HG02973 (cell line): ENCODE results near the gene SQOR.

ENCODE experiments used
- ATAC-seq: cut with Tn5 transposase; IDR thresholded peaks from one replicate; pipeline ENCODE4 v1.9.1; 2021; ENCODE audit warnings: moderate library complexity; ENCODE audit not compliant: unreplicated experiment

SQOR gene

GRCh38 chr15:45704329-45705249 lies 69.8 kb downstream of the SQOR start:
- no peak for ATAC-seq

DNA sequence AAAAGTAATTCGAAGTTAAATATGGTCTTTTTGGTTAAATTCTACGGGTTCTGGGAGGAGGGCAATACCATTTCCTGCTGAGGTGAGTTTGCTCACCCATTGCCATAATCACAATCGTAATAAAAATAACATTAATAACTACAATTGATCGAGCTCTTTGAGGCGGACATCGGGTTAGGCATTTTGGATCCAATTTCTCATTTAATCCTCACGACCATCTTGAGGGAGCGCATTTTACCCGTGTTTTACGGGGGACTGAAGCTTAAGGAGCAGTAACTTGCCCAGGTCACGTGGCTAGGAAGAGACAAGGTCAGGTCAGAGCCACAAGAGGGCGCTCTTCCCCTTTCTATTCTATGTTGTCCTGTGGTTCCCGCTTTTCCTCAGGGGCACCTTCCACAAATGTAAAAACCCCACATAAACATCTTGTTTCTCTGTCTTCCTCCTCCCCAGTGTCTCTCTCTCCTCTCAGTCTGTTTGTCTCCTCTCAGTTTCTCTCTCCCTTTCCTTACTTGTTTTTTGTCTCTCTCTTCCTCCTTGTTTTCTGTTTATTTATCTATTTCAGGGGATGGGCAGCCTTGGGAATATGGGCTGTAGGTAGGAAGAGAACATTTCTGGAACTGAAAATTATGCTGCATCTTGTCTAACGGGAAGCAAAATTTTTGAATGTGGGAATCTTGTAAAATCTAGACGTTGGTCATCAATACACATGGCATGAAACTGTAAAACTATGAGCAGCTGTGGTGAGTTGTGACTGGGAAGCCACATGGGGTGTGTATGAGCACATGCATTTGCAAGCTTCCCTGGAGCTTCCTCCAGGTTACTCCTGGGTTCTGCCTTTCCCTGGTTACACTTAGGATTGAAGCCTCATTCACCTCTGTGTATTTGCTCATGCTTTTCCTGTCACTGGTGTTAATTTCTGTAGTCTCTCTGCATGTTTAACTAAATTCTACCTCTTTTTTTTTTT lies 71.0 kb downstream of the SQOR start:
- peak; percentile 84 for ATAC-seq

- ATAC-seq = no peak
Observed at GRCh38 chr15:45710657-45711056, 75.8 kb downstream of the SQOR start.

- ATAC-seq = no peak
Observed at GRCh38 chr15:45714590-45715488, 80.0 kb downstream of the SQOR start.

- no peak for ATAC-seq
Observed at GRCh38 chr15:45715528-45715927, 80.7 kb downstream of the SQOR start.

DNA sequence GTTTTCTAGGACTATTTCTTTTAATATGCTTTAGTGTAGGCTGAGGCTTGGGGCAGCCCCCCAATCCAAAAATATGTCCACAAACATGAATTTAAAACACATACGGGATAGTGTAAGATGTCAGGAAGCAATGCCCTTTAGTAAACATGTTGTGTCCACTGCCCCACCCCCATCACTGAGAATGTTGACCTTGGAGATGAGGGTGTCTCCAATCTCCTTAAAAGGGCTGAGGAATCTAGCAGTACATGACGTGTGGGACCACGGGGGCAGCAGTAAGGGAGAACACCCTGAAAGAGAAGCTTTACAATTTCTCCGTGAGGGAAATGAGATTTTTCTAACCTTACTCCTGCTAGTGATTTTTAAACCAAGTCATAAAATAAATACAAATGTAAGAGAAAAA lies 84.7 kb downstream of the SQOR start:
- ATAC-seq = no peak

DNA sequence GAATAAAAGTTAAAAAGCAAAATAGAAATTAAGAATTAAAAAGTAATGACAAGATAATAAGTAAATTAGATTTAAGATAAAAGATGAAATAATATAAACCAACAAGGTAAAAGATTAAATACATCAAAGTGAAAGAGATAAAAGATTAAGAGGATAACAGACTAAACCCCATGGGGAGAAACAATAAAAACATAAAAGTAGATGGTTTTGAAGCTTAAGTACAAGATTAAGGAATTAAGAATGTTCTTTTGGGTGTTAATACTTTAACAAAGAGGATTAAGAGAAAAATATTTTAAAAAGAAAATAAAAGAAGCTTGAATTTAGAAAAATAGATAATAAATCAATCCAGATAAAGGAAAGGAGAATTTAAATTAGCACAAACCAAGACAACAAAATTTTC lies 85.4 kb downstream of the SQOR start:
- ATAC-seq = no peak

GRCh38 chr15:45728641-45729040 lies 93.8 kb downstream of the SQOR start:
- no peak for ATAC-seq

- no peak for ATAC-seq
Observed at GRCh38 chr15:45729141-45729540, 94.3 kb downstream of the SQOR start.

DNA sequence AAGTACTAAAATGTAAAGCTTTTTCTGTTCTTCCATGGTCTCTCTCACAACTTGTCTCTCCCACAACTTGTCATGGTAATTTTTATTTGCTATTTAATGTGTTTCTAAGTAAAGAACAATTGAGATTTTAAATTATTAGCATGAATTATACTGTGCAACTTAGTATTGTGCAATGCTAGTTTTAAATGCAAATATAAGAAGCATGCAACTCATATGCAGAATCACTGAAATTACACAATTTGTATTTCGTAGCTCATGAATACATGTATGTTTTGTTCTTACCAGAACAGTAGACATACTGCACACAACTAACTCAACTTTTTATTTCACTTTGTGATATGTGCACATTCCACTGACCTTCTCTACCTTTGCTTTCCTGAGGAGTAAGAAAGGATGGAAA lies 96.5 kb downstream of the SQOR start:
- ATAC-seq = no peak

GRCh38 chr15:45732662-45733061 lies 97.8 kb downstream of the SQOR start:
- no peak for ATAC-seq

GRCh38 chr15:45734260-45734711 lies 99.5 kb downstream of the SQOR start:
- no peak for ATAC-seq
